Caki2 (cell line): ENCODE data around the gene FGD6. TPM values are rescaled to one million over a fixed set of nuclear protein-coding genes. Genes with fewer than 3 reads are reported as not detected.
A peak's percentile ranks its signal among the peaks of the same experiment; 100 is the strongest.
"Not testable (repeated sequence)": the region's sequence is repeated elsewhere in the genome, so short reads cannot be mapped to it uniquely, and the experiment has no call there.

Source experiments
- DNase-seq: peaks from one replicate; pipeline ENCODE4 v3.0.0-alpha.2; 2015; ENCODE audit warnings: low read depth
- in situ Hi-C: cut with HindIII; loops from 2 replicates; pipeline ENCODE4 v1.10.0; 2016; ENCODE audit warnings: low sequenced_read_pairs, low pct_unique_long_range_greater_than_20kb, mixed read lengths
- total RNA-seq: library from RNA; depleted of rRNA; stranded (reverse); fragments of >200 nt; shearing (Covaris generic); gene quantifications from 2 replicates; pipeline ENCODE4 v1.2.3, GENCODE V29; 2014; ENCODE audit warnings: low replicate concordance

FGD6 gene
- total RNA-seq, 1 experiment from 2014 or later: 5.9 TPM

DNA sequence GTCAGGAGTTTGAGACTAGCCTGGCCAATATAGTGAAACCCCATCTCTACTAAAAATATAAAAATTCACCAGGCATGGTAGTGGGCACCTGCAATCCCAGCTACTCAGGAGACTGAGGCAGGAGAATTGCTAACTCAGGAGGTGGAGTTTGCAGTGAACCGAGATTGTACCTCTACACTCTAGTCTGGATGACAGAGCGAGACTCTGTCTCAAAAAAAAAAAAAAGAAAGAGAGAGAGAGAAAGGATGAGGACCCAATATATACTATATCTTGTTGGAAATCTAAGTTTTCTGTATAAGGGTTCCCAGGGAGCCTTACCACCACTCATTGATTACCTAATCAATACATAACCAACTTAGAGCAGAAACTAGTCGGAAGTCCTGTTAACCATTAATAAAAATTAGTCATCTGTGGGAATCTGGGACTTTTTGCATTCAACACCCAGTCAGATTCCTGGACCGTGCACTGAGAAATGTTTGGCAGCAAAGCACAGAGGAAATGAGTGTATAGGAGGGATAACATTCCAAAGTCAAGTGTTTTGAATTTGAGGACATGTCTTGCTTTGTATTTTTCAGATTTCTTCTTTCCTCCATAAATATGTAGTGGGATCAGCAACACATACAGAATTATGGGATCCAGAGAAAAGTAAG lies 99.0 kb downstream of the FGD6 start:
- in situ Hi-C loops: loop anchor here (25.0 kb wide), 1 partner anchor 94 kb away; the partner anchor contains the start of genes FGD6 and VEZT
- peak; percentile 81 for DNase-seq

DNA sequence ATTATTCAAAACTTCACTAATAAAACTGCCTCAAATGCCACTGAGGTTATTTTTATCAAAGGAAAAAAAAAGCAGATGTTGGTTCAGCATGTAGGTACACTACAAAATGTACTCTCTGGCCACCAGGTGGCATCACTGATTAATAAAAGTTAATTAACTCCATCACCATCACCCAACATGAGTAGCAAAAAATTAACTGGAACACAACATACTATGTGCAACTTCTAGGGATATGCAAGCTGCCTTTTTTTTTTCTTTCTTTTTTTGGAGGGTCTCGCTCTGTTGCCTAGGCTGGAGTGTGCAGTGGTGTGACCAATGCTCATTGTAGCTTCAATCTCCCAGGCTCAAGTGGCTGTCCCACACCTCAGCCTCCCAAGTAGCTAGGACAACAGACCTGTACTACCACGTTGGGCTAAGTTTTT lies 100.1 kb downstream of the FGD6 start:
- peak; percentile 85 for DNase-seq
- in situ Hi-C loops: loop anchor here (25.0 kb wide), 1 partner anchor 95 kb away; the partner anchor contains the start of genes FGD6 and VEZT

DNA sequence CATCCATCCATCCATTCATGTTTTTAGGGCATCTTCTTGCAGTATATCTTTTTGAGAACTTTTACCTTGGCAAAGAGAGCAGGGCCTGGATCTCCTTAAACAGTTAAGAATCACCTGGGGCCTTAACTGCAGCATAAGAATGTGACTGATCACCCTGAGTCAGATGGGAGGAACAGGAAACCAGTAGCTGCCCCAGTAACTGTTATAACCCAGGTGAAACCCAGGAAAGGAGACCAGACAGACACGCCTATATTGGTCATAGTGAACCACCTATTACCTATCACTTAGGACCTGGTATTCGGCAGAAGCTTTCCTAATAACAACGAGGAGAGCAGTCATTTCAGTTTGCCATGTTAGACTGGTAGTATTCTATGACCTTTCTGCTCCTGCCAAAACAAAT lies 100.5 kb downstream of the FGD6 start:
- peak; percentile 75 for DNase-seq
- in situ Hi-C loops: loop anchor here (25.0 kb wide), 1 partner anchor 96 kb away; the partner anchor contains the start of genes FGD6 and VEZT

DNA sequence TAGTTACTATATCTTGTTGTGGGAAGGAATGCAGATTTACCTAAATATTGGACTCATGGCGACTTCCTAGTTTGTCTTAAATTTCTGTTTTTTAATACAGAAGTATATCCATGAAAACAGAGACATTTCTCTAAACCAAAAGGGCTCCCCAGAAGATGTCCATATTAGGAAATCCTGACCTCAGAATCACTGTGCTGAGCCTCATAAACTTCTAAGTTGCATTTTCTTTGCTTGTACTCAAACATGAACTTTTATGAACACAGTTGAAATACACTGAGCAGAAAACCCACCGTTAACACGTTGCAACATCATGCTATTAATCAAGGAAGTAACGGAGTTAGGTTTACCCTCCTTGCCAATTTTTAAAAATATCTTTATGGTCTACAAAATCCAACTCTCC lies 100.9 kb downstream of the FGD6 start:
- no peak for DNase-seq
- in situ Hi-C loops: loop anchor here (25.0 kb wide), 1 partner anchor 96 kb away; the partner anchor contains the start of genes FGD6 and VEZT

DNA sequence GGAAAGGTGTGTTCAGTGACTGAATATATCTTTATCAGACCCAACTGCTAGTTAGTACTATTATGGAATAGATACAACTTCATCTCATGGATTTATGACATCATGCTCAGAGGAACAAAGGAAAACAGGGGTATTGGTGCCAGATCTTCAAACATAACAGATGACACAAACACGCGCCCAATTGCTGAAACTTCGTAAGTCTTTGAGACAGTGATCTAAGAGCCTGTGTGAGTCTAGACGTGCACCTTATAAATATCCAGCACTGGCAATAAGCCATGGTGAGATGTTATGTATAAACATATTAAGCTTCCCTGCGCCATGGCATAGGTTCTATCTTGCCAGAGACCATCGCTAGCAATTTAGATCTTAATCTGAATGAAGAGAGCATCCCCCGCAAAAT lies 101.6 kb downstream of the FGD6 start:
- no peak for DNase-seq
- in situ Hi-C loops: loop anchor here (25.0 kb wide), 1 partner anchor 97 kb away; the partner anchor contains the start of genes FGD6 and VEZT

DNA sequence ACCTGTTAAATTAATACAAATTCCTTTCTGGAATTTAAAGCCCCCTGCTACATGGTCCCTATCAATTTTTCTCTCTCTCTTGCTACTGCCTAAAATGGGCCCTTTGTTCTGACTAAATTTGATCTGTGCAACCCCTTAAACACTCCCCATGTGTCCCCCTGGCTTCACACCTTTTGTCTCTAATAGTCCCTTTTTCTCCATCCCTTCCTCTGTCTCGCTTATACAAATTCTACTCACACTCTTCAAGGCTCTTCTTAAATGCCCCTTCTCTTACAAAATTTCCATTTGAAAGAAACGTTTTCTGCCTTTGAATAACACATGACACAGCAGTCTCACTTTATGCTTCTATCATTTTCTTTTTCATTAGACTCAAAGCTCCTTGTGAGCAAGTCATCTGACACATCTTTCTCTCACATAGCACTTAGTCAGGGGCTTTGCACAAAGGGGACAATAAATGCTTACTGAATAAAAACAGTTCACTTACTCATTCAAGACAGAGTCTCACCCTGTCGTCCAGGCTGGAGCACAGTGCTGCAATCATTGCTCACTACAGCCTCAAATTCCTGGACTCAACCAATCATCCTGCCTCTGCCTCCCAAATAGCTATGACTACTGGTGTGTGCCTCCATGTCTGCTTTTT lies 102.4 kb downstream of the FGD6 start:
- DNase-seq: no peak
- in situ Hi-C loops: loop anchor here (25.0 kb wide), 1 partner anchor 97 kb away; the partner anchor contains the start of genes FGD6 and VEZT

DNA sequence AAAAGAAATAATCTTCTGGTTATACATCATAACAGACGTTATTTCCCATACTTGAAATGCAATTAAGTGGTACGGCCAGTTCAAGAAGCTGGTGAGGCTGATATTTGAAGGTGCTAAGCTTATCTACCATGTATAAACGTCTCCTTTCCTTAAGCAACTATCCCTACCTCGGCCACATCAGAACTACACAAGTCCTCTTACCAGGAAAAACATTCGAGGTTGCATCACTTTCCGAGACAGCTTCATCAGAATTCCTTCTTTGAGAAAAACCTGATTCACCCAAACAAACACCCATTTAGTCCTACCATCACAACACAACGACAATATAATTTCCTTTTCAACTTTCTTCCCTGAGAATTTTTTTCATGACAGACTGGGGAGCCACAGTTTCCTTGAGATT lies 109.9 kb downstream of the FGD6 start:
- in situ Hi-C loops: loop anchor here (25.0 kb wide), 1 partner anchor 105 kb away; the partner anchor contains the start of genes FGD6 and VEZT
- no peak for DNase-seq

DNA sequence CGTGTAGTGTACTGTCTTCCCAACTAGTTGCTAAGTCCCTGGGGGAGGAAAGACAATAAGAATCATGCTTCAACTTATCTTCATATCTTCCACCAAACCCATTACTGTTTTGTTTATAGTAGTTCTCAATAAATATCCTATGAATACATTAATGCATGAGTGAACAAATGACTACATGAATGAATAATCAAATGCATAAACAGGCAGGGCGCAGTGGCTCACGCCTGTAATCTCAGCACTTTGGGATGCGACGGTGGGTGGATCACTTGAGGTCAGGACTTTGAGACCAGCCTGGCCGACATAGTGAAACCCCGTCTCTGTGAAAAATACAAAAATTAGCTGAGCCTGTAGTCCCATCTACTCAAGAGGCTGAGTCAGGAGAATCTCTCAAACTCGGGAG lies 111.7 kb downstream of the FGD6 start:
- DNase-seq: peak; percentile 63
- in situ Hi-C loops: loop anchor here (25.0 kb wide), 1 partner anchor 107 kb away; the partner anchor contains the start of genes FGD6 and VEZT

DNA sequence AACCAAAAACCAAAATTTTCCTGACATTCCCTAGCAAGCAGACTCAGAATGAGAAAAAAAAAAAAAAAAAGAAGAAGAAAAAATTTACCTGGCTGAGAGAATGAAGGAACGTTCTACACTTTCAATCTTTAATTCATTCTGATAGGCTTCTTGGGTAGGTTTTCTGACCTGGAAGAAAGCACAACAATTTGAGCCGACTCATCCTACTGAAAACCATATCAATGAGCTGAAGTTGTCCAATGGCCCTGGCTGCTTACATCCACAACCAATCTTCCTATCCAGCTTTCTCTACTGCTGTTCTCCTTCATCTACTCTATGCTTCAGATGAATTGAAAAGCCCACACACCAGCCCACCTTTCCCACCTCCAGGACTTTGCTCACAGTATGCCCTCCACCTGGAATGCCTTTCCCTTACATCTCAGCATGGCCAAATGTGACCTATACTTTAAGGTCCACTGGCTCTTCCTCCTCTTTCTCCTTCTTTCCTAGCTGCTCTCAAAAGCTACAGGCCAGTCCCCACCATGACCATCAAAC lies 112.3 kb downstream of the FGD6 start:
- in situ Hi-C loops: loop anchor here (25.0 kb wide), 1 partner anchor 107 kb away; the partner anchor contains the start of genes FGD6 and VEZT
- no peak for DNase-seq

DNA sequence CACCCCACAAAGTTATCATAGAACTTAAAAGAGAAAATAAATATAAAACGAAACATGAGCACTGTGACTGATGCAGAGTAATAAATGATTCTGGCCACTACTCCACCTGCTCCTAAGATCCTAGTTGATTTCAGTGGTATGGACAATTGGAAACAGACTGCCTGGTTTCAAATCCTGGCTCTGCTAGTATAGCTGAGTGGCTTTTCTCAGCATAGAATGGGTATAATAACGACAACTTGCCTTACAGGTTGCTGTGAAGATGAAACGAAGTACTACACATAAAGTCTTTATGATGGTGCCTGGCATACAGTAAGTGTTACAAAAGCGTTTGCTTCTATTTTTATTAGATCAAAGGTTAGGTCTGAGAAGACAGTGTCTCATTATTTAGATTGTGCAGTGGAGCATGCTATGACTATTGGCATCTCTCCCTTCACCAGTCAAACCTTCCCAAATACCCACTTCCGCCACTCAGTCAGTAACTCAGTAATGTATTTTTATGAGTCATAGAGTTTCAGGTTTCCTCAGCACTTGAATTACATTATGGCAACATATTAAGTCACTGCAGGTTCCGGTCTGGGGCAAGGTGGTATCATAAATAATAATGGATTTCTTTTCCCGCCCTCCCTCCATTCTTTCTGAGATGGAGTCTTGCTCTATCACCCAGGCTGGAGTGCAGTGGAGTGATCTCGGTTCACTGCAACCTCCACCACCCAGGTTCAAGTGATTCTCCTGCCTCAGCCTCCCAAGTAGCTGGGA lies 114.2 kb downstream of the FGD6 start:
- in situ Hi-C loops: loop anchor here (25.0 kb wide), 1 partner anchor 109 kb away; the partner anchor contains the start of genes FGD6 and VEZT
- peak; percentile 94 for DNase-seq

DNA sequence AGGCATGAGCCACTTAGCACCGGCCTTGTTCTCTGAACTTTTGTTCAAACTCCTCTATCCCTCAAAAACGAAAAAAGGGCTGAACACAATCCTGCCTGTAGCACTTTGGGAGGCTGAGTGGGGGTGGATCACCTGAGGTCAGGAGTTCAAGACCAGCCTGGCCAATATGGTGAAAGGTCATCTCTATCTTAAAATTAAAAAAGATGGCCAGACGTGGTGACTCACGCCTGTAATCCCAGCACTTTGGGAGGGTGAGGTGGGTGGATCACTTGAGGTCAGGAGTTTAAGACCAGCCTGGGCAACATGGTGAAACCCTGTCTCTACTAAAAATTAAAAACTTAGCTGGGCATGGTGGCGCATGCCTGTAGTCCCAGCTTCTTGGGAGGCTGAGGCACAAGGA lies 115.3 kb downstream of the FGD6 start:
- in situ Hi-C loops: loop anchor here (25.0 kb wide), 1 partner anchor 110 kb away; the partner anchor contains the start of genes FGD6 and VEZT

DNA sequence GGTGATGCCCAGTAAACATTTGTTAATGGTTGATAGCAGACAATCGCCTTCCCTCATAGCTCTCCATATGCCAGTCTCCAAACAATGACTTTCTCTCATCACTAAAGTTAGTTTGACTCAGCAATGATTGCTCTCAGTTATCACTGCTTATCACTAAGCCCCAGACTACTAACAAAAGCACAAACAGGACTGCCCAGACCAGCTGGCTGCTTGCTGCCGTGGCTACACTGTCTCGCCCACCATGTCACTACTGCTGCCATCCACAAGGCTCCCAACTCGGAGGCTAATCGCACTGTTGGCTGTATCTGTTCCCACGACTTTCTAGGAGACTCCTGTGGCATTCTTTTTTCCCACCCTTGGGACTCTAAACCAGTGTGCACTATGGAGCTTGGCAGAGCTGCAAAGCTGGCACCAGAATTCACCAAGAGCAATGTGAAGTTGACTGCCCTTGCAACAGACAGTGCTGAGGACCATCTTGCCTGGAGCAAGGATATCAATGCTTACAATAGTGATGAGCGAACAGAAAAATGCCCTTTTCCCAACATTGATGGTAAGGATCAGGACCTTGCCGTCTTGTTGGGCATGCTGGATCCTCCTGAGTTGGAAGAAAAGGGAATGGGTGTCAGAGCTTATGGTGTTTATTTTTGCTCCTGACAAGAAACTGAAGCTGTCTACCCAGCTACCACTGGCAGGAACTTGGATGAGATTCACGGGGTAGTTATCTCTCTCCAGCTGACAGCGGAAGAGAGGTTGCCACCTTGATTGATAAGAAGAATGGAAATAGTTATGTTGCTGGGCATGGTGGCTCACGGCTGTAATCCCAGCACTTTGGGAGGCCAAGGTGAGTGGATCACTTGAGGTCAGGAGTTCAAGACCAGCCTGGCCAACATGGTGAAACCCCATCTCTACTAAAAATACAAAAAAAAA lies 116.7 kb downstream of the FGD6 start:
- no peak for DNase-seq
- in situ Hi-C loops: loop anchor here (25.0 kb wide), 1 partner anchor 112 kb away; the partner anchor contains the start of genes FGD6 and VEZT

More for the DNA sequence above, 115.3 kb downstream of the FGD6 start:
- not testable (repeated sequence) for DNase-seq

DNA sequence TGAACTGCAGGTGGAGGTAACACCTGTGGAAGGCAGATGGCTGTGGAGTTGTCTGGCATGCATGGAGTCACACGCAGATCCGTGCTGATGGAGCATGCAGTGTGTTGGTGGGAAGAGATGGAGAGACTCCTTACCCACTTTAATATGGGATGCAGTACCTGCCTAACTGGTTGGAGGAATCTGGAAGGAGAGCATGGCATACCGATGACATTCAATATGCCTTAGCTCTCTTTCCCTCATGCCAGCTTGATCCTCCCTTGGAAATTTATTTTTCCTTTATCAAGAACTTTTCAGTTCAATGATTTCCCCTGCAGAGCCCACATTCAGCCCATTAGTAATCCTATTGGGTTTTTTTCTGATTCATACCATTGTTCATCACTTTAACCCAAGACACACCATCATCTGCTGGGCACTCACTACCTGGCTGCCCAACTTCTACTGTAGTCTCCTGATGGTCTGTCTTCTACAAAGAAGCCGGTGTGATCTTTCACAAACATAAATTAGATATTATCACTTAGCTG lies 117.9 kb downstream of the FGD6 start:
- DNase-seq: peak; percentile 55
- in situ Hi-C loops: no loop called here

DNA sequence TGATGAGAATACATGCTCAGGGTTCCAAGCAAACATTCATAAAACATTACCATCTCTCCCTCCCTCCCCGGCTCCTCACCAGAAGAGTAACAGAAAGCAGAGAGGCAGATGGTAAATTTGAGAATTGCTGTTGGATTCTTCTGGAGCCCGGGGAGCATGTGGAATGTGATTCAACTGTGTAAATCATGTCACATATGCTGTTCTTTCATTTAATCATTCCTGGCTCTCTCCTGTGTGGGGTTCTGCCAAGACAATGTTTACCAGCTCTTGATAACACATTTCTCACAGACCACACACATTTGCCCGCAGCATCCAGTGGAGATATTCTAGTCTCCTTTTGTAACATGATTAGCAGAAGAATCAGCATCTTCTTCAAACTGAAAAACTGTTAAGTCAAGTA lies 120.4 kb downstream of the FGD6 start:
- DNase-seq: no peak

DNA sequence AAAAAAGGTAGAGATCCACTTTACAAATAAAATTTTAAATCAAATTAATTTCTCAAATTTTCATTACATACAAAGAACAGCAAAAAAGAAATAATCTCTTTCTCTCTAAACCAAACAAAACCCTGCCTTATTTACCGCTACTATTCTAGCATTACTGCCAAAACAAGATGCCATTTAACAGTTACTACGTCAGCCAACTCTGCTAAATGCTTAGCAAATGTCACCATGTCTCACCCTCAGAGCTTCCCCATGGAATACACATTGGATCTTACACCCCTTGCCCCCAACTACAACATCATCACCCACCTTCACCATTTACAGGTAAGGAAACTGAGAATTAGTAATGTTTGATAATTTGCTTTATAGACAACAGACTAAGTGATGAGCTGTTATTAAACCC lies 120.9 kb downstream of the FGD6 start:
- in situ Hi-C loops: no loop called here
- DNase-seq: no peak

More for the DNA sequence above, 120.4 kb downstream of the FGD6 start:
- in situ Hi-C loops: no loop called here

DNA sequence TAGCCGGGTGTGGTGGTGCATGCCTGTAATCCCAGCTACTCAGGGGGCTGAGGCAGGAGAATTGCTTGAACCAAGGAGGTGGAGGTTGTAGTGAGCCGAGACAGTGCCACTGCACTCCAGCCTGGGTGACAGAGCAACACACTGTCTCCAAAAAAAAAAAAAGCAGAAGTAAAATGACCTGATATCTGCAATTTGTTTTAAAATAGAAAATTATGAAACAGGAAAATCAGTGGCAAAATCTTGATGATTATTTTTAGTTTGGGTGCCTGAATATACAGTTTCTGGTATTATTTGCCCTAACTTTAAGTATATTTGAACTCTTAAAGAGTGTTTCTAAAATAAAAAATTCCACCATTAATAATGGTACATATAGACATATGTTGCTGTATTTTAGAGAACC lies 121.4 kb downstream of the FGD6 start:
- in situ Hi-C loops, DNase-seq: not testable (repeated sequence)

DNA sequence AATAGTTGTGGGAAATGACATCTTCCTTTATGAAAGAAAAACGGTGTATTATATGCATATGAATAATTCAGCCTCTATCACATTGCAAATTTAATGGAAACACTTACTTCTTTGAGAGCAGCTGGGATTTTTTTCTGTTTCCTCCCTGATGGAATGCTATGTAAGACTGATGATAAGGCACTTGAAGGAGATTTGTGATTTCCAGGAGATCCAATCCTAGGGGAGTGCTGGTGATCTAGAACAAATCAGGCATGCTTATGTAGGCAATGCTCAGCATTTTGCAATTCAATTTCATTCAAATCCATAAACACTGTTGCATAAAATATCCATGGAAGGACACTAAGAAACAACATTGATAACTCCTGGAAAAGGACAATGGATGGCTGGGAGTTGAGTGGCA lies 127.8 kb downstream of the FGD6 start:
- in situ Hi-C loops: no loop called here
- DNase-seq: no peak
